Brain microvascular endothelial cell (primary cell): ENCODE data around the gene PNMA8C.

Experiments used
- DNase-seq: peaks from one replicate; pipeline ENCODE4 v3.0.0-alpha.2; 2020
- H3K27ac ChIP-seq: fragments of 250-450 bp; sonication (Bioruptor Pico); 2 replicates; pipeline ENCODE4 v1.5.1; 2020; ENCODE audit warnings: mild to moderate bottlenecking, moderate library complexity
- H3K27me3 ChIP-seq: fragments of 250-450 bp; sonication (Bioruptor Pico); replicated peaks from 2 replicates; pipeline ENCODE4 v1.5.1; 2020; ENCODE audit warnings: mild to moderate bottlenecking
- H3K36me3 ChIP-seq: fragments of 250-450 bp; sonication (Bioruptor Pico); replicated peaks from 2 replicates; pipeline ENCODE4 v1.5.1; 2020; ENCODE audit warnings: mild to moderate bottlenecking
- H3K4me3 ChIP-seq: 2 replicates; pipeline ENCODE4 v1.5.1; 2011; ENCODE audit warnings: low read depth, mild to moderate bottlenecking, control low read depth, low read length, moderate library complexity
- in situ Hi-C: cut with HindIII; loops from 2 replicates; pipeline ENCODE4 v1.10.0; 2017; ENCODE audit warnings: low sequenced_read_pairs, low pct_ligation_motif_present
- TF ChIP-seq, protein P1 (sequence below): IDR thresholded peaks from 2 replicates; pipeline ENCODE4 v1.5.1; 2011; ENCODE audit warnings: low read depth, mild to moderate bottlenecking, moderate library complexity, low read length, control low read depth, inconsistent platforms; ENCODE audit errors: missing control alignments

The PNMA8C gene

DNA sequence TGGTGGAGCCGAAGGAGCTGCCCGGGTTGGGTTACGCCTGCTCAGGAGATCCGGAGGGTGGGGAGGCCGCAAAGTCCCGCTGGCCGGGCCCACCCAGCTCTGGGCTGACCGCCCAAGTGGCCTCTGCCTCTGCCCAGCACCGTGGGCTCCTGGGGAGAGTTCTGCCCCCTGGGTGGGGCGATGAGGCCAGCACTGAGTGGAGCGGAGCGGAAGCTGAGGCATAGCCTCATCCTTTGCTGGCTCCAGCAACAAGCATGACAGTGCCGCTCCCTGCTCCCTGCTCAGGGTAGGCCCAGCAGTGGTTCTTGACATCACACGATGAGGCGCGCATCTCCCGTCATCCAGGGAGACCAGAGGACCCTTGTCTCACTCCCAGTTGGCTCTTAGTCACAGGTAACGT lies 37.9 kb downstream of the PNMA8C start:
- DNase-seq, result no peak
- Histone ChIP-seq H3K36me3 (peaks cover 57% of the 10 kb centered on the region), H3K27me3 (no peaks in the 10 kb centered on the region), H3K4me3 (no peak overlapping the region), H3K27ac (no peak overlapping the region)
- in situ Hi-C loops, result no loop called here
- TF ChIP-seq, protein P1, sequence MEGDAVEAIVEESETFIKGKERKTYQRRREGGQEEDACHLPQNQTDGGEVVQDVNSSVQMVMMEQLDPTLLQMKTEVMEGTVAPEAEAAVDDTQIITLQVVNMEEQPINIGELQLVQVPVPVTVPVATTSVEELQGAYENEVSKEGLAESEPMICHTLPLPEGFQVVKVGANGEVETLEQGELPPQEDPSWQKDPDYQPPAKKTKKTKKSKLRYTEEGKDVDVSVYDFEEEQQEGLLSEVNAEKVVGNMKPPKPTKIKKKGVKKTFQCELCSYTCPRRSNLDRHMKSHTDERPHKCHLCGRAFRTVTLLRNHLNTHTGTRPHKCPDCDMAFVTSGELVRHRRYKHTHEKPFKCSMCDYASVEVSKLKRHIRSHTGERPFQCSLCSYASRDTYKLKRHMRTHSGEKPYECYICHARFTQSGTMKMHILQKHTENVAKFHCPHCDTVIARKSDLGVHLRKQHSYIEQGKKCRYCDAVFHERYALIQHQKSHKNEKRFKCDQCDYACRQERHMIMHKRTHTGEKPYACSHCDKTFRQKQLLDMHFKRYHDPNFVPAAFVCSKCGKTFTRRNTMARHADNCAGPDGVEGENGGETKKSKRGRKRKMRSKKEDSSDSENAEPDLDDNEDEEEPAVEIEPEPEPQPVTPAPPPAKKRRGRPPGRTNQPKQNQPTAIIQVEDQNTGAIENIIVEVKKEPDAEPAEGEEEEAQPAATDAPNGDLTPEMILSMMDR, result no peak

DNA sequence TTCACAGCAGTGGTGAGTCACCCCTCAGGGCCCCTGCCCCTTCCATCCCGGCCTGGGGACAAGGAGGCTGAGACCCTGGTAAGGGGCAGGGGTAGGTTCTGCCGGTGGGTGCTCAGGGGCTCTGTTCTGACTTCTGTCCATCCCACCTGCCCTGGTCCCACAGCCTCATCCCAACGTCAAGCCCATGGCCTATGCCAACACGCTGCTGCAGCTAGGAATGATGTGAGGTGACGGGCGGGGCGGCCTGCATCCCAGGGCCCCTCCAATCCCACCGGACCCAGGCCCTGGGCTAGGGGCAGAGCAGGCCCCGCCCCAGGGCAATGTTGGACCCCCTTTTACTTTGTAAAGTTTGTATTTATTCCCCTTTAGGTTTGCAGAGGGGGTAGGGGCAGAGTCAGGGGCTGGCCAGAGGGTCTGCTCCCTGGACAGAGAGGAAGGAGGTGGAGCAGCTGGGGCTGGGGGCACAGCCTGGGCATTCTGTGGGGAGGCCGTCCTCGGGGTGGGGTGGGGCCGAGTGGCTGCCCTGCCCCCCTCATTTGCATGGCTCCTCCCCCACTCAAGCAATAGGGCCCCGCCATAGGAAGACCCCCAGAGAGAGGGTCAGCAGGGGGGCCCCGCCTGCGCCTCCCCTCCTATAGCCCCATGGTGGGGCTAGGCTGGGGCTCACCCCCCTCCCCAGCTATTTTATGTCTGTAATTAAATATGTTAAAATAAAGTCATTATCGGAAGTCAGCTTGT lies 38.4 kb downstream of the PNMA8C start:
- H3K36me3 ChIP-seq, result peaks cover 59% of the 10 kb centered on the region

DNA sequence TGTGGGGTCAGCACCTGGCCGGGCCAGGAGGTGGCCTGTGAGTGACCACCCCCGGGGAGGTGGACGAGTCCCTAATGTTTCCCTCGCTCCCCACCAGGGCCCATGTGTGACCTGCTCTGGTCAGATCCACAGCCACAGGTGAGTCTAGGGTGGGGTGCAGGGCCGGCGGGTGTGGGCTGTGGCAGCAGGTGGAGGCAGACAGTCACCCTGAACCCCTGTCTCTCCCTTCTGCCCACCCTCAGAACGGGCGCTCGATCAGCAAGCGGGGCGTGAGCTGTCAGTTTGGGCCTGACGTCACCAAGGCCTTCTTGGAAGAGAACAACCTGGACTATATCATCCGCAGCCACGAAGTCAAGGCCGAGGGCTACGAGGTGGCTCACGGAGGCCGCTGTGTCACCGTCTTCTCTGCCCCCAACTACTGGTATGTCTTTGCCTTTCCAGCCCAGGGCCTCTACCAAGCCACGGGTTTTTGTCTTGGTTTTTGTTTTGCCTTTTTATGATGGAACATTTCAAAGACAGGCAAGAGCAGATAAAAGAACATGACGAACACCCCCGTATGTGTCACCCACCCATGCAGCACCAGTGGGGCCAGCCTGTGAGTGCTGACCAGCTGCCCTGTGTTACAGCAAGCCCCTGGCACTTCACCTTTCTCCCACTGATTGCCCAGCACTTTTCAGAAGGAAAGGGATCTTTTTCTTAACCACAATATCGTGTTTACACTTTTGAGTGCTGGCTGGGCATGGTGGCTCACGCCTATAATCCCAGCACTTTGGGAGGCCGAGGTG lies 40.2 kb downstream of the PNMA8C start:
- no peak for DNase-seq
- TF ChIP-seq, protein P1, result no peak
- H3K36me3 ChIP-seq, result peaks cover 76% of the 10 kb centered on the region
- in situ Hi-C loops, result no loop called here
- no peak overlapping the region for H3K27ac ChIP-seq
- H3K4me3 ChIP-seq, result no peak overlapping the region
- H3K27me3 ChIP-seq, result no peaks in the 10 kb centered on the region

More for the DNA sequence above, 38.4 kb downstream of the PNMA8C start:
- Histone ChIP-seq H3K27ac (no peak overlapping the region), H3K4me3 (no peak overlapping the region), H3K27me3 (no peaks in the 10 kb centered on the region)
- TF ChIP-seq, protein P1, result no peak
- no peak for DNase-seq
- in situ Hi-C loops, result no loop called here

DNA sequence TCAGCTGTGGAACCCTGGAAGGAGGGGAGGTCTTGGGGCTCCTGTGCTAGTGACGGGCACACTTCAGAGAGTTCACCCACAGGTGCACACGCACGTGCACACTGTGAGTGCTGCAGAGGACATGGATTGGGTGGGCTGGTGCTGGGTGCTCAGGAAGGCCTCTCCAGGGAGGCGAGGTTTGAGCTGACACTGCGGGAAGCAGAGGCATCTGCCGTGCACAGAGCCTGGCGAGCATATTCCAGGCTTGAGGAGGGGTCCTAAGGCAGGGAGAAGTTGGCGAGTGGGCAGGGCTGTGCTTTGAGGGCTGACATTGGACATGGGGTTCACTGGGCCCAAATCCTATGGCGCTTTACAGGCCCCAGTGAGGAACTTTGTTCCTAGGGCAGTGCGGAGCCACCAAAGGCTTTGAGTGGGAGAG lies 41.0 kb downstream of the PNMA8C start:
- in situ Hi-C loops, result no loop called here
- Histone ChIP-seq H3K27ac (no peak overlapping the region), H3K4me3 (no peak overlapping the region), H3K27me3 (no peaks in the 10 kb centered on the region), H3K36me3 (peaks cover 80% of the 10 kb centered on the region)
- DNase-seq, result no peak
- TF ChIP-seq, protein P1, result no peak

DNA sequence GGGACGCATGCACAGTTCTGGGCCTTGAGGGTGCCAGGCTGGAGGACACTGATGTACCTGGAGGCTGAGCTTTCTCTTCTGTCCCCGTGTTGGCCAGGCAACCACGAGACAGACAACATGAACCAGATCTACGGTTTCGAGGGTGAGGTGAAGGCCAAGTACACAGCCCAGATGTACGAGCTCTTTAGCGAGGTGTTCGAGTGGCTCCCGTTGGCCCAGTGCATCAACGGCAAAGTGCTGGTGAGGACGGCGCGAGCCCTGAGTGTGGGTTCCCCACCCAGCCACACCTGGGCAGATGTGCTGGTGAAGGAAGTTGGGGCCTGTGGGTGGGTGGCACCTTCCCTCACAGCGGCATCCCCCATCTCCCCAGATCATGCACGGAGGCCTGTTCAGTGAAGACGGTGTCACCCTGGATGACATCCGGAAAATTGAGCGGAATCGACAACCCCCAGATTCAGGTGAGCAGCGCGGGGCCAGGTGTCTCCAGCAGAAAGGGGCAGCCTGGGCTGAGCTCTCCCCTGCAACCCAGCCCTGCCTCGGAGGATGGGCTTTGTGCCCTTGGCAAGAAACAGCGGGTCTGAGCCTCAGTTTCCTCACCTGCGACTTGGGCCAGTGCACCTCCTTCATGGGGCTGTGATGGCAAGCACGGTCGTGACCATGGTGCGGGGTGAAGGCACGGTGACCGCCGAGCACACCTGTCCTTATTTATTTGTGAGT lies 41.6 kb downstream of the PNMA8C start:
- in situ Hi-C loops, result no loop called here
- peaks cover 83% of the 10 kb centered on the region for H3K36me3 ChIP-seq
- TF ChIP-seq, protein P1, result no peak

More for the DNA sequence above, 41.6 kb downstream of the PNMA8C start:
- Histone ChIP-seq H3K27me3 (no peaks in the 10 kb centered on the region), H3K4me3 (no peak overlapping the region), H3K27ac (no peak overlapping the region)
- no peak for DNase-seq
